Measurements from ENCODE around the gene NAPB.

- TF ChIP-seq RFX5 (IDR thresholded peaks at IDR 0.05) (no peak), CTCF (IDR thresholded peaks at IDR 0.05) (no peak), POLR2A (IDR thresholded peaks at IDR 0.05; ENCODE audit: low read length) (no peak), MAFK (IDR thresholded peaks at IDR 0.05; ENCODE audit: partially characterized antibody) (no peak), USF2 (IDR thresholded peaks at IDR 0.05) (no peak), CBX2 (IDR thresholded peaks at IDR 0.05; ENCODE audit: borderline replicate concordance, low read depth) (no peak), RCOR1 (IDR thresholded peaks at IDR 0.05; ENCODE audit: low read depth, low read length) (no peak), MAZ (IDR thresholded peaks at IDR 0.05; ENCODE audit: borderline replicate concordance, low read depth, low read length) (no peak), REST (IDR thresholded peaks at IDR 0.05) (no peak), JUN (IDR thresholded peaks at IDR 0.05) (no peak), CHD4 (IDR thresholded peaks at IDR 0.05; ENCODE audit: borderline replicate concordance) (no peak), RAD21 (conservative IDR thresholded peaks at IDR 0.05 in 1 of 2, IDR thresholded peaks at IDR 0.05 in 1 of 2) (no peak)
These were observed 21.6 kb downstream of the NAPB start for GRCh38 chr20:23399568-23400241.

Measured in A549 (cell line).